Gastrocnemius medialis (tissue), 4 donors: ENCODE results near the gene PTPA.

Experiments
- POLR2A ChIP-seq, 2 donors: fragments of 450-650 bp; IDR thresholded peaks; one replicate each; pipeline ENCODE4 v1.6.1; 2017; ENCODE audit warnings: antibody characterized with exemption in 2 of 2, mild to moderate bottlenecking in 2 of 2, moderate library complexity in 2 of 2
- TF ChIP-seq, protein P1 (sequence below), 5 experiments: fragments of 450-650 bp in 3 of 5; fragments of 200-600 bp in 2 of 5; sonication (generic) in 2 of 5; IDR thresholded peaks in 4 of 5; conservative IDR thresholded peaks in 1 of 5; 1 replicate in 4 of 5; 2 replicates in 1 of 5; pipeline ENCODE4 v1.5.1; 2016 to 2019; ENCODE audit warnings: antibody characterized with exemption in 5 of 5, mild to moderate bottlenecking in 3 of 5, moderate library complexity in 3 of 5

DNA sequence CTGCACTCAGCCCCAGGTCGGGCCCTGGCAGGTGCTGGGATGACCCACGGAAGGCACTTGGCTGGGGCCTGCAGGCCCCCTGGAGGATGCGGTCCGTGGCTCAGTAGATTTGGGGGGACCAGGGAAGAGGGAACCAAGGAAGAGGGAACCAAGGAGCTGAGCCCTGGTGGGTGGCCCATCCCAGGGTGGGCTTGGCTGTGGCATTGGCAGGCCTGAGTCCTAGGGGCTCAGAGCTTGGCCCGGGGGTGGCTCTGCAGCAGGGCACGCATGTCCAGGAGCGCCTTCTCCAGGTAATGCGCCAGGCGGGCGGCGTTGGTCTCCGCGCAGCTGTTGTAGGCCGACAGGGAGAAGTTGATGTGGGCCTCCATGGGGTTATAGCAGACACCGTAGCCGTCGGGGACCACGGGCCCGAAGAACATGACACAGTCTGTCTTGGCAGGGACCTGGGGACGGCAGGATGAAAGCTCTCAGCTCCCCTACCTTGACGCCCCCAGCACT, 16.0 kb upstream of the PTPA start:
- TF ChIP-seq, protein P1, sequence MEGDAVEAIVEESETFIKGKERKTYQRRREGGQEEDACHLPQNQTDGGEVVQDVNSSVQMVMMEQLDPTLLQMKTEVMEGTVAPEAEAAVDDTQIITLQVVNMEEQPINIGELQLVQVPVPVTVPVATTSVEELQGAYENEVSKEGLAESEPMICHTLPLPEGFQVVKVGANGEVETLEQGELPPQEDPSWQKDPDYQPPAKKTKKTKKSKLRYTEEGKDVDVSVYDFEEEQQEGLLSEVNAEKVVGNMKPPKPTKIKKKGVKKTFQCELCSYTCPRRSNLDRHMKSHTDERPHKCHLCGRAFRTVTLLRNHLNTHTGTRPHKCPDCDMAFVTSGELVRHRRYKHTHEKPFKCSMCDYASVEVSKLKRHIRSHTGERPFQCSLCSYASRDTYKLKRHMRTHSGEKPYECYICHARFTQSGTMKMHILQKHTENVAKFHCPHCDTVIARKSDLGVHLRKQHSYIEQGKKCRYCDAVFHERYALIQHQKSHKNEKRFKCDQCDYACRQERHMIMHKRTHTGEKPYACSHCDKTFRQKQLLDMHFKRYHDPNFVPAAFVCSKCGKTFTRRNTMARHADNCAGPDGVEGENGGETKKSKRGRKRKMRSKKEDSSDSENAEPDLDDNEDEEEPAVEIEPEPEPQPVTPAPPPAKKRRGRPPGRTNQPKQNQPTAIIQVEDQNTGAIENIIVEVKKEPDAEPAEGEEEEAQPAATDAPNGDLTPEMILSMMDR (IDR thresholded peaks at IDR 0.05 in 4 of 5, conservative IDR thresholded peaks at IDR 0.05 in 1 of 5): no peak
- no peak for TF ChIP-seq POLR2A (IDR thresholded peaks at IDR 0.05)
